Mucosa of stomach (tissue), 1 donor: ENCODE data around the gene PLEKHM3.
"Not testable (repeated sequence)": the region's sequence is repeated elsewhere in the genome, so short reads cannot be mapped to it uniquely, and the experiment has no call there.

Experiments used
- H3K27me3 ChIP-seq: one replicate; pipeline ENCODE4 v1.7.0; 2013; ENCODE audit warnings: mild to moderate bottlenecking, low read length; ENCODE audit not compliant: control insufficient read depth, insufficient read depth
- H3K36me3 ChIP-seq: one replicate; pipeline ENCODE4 v1.7.0; 2013; ENCODE audit warnings: low read length; ENCODE audit not compliant: control insufficient read depth, insufficient read depth
- H3K4me1 ChIP-seq: one replicate; pipeline ENCODE4 v1.7.0; 2013; ENCODE audit warnings: mild to moderate bottlenecking, low read length; ENCODE audit not compliant: control insufficient read depth, insufficient read depth
- H3K4me3 ChIP-seq: one replicate; pipeline ENCODE4 v1.7.0; 2013; ENCODE audit warnings: low read length
- H3K9ac ChIP-seq: one replicate; pipeline ENCODE4 v1.7.0; 2013; ENCODE audit warnings: mild to moderate bottlenecking, low read length, moderate library complexity
- H3K9me3 ChIP-seq: one replicate; pipeline ENCODE4 v1.7.0; 2013; ENCODE audit warnings: mild to moderate bottlenecking, low read length, moderate library complexity; ENCODE audit not compliant: control insufficient read depth
- donor health status: Pancreatic carcinoma.

PLEKHM3 gene

GRCh38 chr2:207952564-207953345 lies 72.6 kb downstream of the PLEKHM3 start:
- Histone ChIP-seq H3K4me3 (no peak overlapping the region), H3K4me1 (peaks cover 13% of the 10 kb centered on the region), H3K36me3 (no peaks in the 10 kb centered on the region), H3K9ac (no peak overlapping the region), H3K9me3 (no peaks in the 10 kb centered on the region), H3K27me3 (no peaks in the 10 kb centered on the region)

- no peak overlapping the region for H3K9ac ChIP-seq
- H3K4me3 ChIP-seq = no peak overlapping the region
- peaks cover 13% of the 10 kb centered on the region for H3K4me1 ChIP-seq
- H3K27me3 ChIP-seq = no peaks in the 10 kb centered on the region
- H3K9me3 ChIP-seq = no peaks in the 10 kb centered on the region
- no peaks in the 10 kb centered on the region for H3K36me3 ChIP-seq
Measured at GRCh38 chr2:207951734-207952470, 73.4 kb downstream of the PLEKHM3 start.

GRCh38 chr2:207950761-207951114 lies 74.6 kb downstream of the PLEKHM3 start:
- H3K9me3 ChIP-seq = no peaks in the 10 kb centered on the region
- no peak overlapping the region for H3K9ac ChIP-seq
- H3K27me3 ChIP-seq = no peaks in the 10 kb centered on the region
- no peaks in the 10 kb centered on the region for H3K36me3 ChIP-seq
- peaks cover 13% of the 10 kb centered on the region for H3K4me1 ChIP-seq
- H3K4me3 ChIP-seq = no peak overlapping the region

GRCh38 chr2:207950063-207950760 lies 75.1 kb downstream of the PLEKHM3 start:
- Histone ChIP-seq H3K9ac (no peak overlapping the region), H3K36me3 (no peaks in the 10 kb centered on the region), H3K27me3 (no peaks in the 10 kb centered on the region), H3K4me1 (peaks cover 13% of the 10 kb centered on the region), H3K4me3 (no peak overlapping the region), H3K9me3 (no peaks in the 10 kb centered on the region)

GRCh38 chr2:207949245-207949644 lies 76.1 kb downstream of the PLEKHM3 start:
- H3K4me1 ChIP-seq = peaks cover 12% of the 10 kb centered on the region
- H3K4me3 ChIP-seq, H3K9me3 ChIP-seq, H3K27me3 ChIP-seq, H3K36me3 ChIP-seq, H3K9ac ChIP-seq: not testable (repeated sequence)

GRCh38 chr2:207944979-207945600 lies 80.2 kb downstream of the PLEKHM3 start:
- Histone ChIP-seq H3K9ac (no peak overlapping the region), H3K4me3 (no peak overlapping the region), H3K27me3 (no peaks in the 10 kb centered on the region), H3K36me3 (no peaks in the 10 kb centered on the region), H3K9me3 (no peaks in the 10 kb centered on the region), H3K4me1 (peaks cover 2% of the 10 kb centered on the region)

GRCh38 chr2:207944334-207944733 lies 81.0 kb downstream of the PLEKHM3 start:
- no peaks in the 10 kb centered on the region for H3K9me3 ChIP-seq
- no peaks in the 10 kb centered on the region for H3K27me3 ChIP-seq
- no peaks in the 10 kb centered on the region for H3K36me3 ChIP-seq
- H3K4me1 ChIP-seq = peaks cover 9% of the 10 kb centered on the region
- H3K9ac ChIP-seq = no peak overlapping the region
- no peak overlapping the region for H3K4me3 ChIP-seq

GRCh38 chr2:207939342-207940108 lies 85.8 kb downstream of the PLEKHM3 start:
- Histone ChIP-seq H3K9me3 (no peaks in the 10 kb centered on the region), H3K9ac (peak overlapping the region; percentile 31), H3K27me3 (no peaks in the 10 kb centered on the region), H3K4me1 (peaks cover 22% of the 10 kb centered on the region), H3K4me3 (no peak overlapping the region), H3K36me3 (no peaks in the 10 kb centered on the region)

- peak overlapping the region; percentile 31 for H3K9ac ChIP-seq
- no peaks in the 10 kb centered on the region for H3K9me3 ChIP-seq
- peaks cover 22% of the 10 kb centered on the region for H3K4me1 ChIP-seq
- H3K4me3 ChIP-seq = no peak overlapping the region
- no peaks in the 10 kb centered on the region for H3K27me3 ChIP-seq
- no peaks in the 10 kb centered on the region for H3K36me3 ChIP-seq
Measured at GRCh38 chr2:207938886-207939285, 86.4 kb downstream of the PLEKHM3 start.

GRCh38 chr2:207938415-207938814 lies 86.9 kb downstream of the PLEKHM3 start:
- Histone ChIP-seq H3K27me3 (no peaks in the 10 kb centered on the region), H3K9me3 (no peaks in the 10 kb centered on the region), H3K36me3 (no peaks in the 10 kb centered on the region), H3K9ac (no peak overlapping the region), H3K4me3 (no peak overlapping the region), H3K4me1 (peaks cover 22% of the 10 kb centered on the region)

- Histone ChIP-seq H3K36me3 (no peaks in the 10 kb centered on the region), H3K9ac (no peak overlapping the region), H3K4me1 (peaks cover 22% of the 10 kb centered on the region), H3K4me3 (no peak overlapping the region), H3K9me3 (no peaks in the 10 kb centered on the region), H3K27me3 (no peaks in the 10 kb centered on the region)
Measured at GRCh38 chr2:207937823-207938222, 87.5 kb downstream of the PLEKHM3 start.
